Measurements from ENCODE around the gene PIK3R5. TPM values are rescaled to one million over a fixed set of nuclear protein-coding genes. Genes with fewer than 3 reads are reported as not detected.

The PIK3R5 gene
- total and polyA plus RNA-seq, 2 donors (not counting 1 experiment from before 2014, with no cell fraction given): 63.1 to 70.0 TPM

DNA sequence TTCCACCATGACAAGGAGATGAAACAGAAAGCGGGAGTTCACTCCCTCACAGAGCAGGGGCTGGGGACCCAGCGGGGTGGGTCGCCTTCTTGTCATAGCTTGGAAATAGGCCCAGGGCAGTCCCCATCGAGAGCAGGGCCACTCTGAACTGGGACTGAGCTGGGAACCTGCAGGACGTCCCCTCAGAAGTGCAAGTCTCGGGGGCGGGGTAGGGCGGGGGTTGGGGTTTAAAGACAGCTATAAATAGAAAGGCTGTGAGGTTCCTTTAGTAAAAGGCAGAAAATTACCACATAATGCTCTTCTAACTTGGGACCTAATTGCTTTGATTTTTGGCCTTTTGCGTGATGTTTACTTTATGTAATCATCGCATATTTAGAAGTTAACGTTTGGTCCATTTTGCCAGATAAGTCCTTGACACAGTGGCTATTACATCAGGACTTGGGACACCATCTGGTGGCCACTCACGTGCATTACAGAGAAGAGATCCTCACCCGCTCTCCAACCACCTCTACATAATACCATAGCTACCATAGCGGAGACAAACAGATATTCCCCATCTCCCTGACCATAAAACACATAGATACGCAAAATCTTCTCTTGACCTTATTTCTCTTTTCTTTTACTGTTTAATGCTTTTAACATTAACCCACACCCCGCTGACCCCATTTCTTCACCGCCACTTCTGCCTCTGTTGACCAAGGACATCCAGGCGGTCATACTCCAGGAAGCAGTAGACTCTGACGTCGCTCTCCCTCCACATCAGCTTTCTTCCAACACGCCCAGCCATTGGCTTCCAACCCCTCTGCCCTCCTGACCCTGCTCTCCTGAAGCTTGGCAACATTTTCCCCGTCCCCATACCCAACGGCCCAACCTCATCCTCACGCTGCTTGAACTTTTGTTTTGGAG is 70.6 kb downstream of the PIK3R5 start:
- WGBS (ENCODE audit: insufficient coverage): 61% methylated on average over 18 of the region's 24 CpGs
- no peak overlapping the region for H3K27ac ChIP-seq (ENCODE audit: low read length in 2 of 2)
- H3K36me3 ChIP-seq (replicated peaks in 1 of 2; ENCODE audit: control extremely low read depth in 1 of 2, control insufficient read depth in 1 of 2, extremely low read depth in 1 of 2, insufficient read depth in 2 of 2, low read length in 1 of 2): peaks cover 0 to 58% of the 10 kb centered on the region in 2 experiments
- no peak overlapping the region for H3K4me3 ChIP-seq (ENCODE audit: control extremely low read depth in 1 of 5, extremely low read depth in 1 of 5, insufficient read depth in 1 of 5, low read depth in 2 of 5, low read length in 4 of 5)
- H3K9me3 Mint-ChIP-seq (ENCODE audit: insufficient read depth): no peaks in the 10 kb centered on the region
- no peaks in the 10 kb centered on the region for H3K9me3 ChIP-seq (ENCODE audit: control extremely low read depth in 1 of 3, control insufficient read depth in 2 of 3, insufficient read depth in 1 of 3, low read length in 2 of 3)
- ChIA-PET CTCF (interaction anchor here (0.7 to 6.2 kb wide), 43 partner anchors 13 to 1026 kb away, joined by 3 to 56 read pairs (median 5); partner anchors contain the start of genes MFSD6L, PIK3R5 and PIK3R6), POLR2A (interaction anchor here (0.6 to 1.2 kb wide), 4 partner anchors 47 to 93 kb away, joined by 3 read pairs; partner anchors contain the start of gene PIK3R5)
- H2AFZ ChIP-seq (ENCODE audit: insufficient read depth, low read depth, low read length, poor library complexity, severe bottlenecking): no peak overlapping the region
- peak; percentile 80 for TF ChIP-seq CTCF (IDR thresholded peaks at IDR 0.05)
- TF ChIP-seq EZH2 (IDR thresholded peaks at IDR 0.05; ENCODE audit: borderline replicate concordance, insufficient read depth, low read depth, low read length, poor library complexity, severe bottlenecking): no peak
- H3K27me3 ChIP-seq (replicated peaks in 1 of 4; ENCODE audit: control extremely low read depth in 1 of 4, control insufficient read depth in 3 of 4, insufficient read depth in 4 of 4, low read length in 3 of 4): no peaks in the 10 kb centered on the region
- H3K4me1 ChIP-seq (ENCODE audit: control insufficient read depth in 2 of 2, insufficient read depth in 2 of 2, low read length in 2 of 2): peaks cover 23 to 38% of the 10 kb centered on the region in 2 donors
- intact Hi-C loops (cut with micrococcal nuclease): loop anchor here (1.0 to 2.0 kb wide), 6 partner anchors 91 to 512 kb away; partner anchors contain the start of genes MFSD6L and RPL26
- peaks cover 42% of the 10 kb centered on the region for H3K4me1 Mint-ChIP-seq
- H3K27ac Mint-ChIP-seq: no peak overlapping the region
- H4K20me1 ChIP-seq (ENCODE audit: control insufficient read depth, insufficient read depth, low read length, poor library complexity, severe bottlenecking): no peaks in the 10 kb centered on the region
- H3K4me2 ChIP-seq (replicated peaks; ENCODE audit: low read depth, low read length, poor library complexity, severe bottlenecking): peak overlapping the region; percentile 7
- H3K79me2 ChIP-seq (ENCODE audit: control insufficient read depth, insufficient read depth, low read length): no peaks in the 10 kb centered on the region
- peak; percentile 51 for ATAC-seq (ENCODE audit: low read depth)
- no peak overlapping the region for H3K9ac ChIP-seq (ENCODE audit: low read length)
- no peak overlapping the region for H3K4me3 Mint-ChIP-seq
- DNase-seq: peak; percentile 71
- H3K27me3 Mint-ChIP-seq: no peaks in the 10 kb centered on the region

Measured in B cell (primary cell).